ENCODE results near the gene OSBPL6. TPM values are rescaled to one million over a fixed set of nuclear protein-coding genes. Genes with fewer than 3 reads are reported as not detected.

The OSBPL6 gene
- total and polyA plus RNA-seq, 9 of the 15 experiments (the other 6 are each of a cell fraction or from before 2014, with no cell fraction given) = 3.4 to 12.7 (median 9.3) TPM

DNA sequence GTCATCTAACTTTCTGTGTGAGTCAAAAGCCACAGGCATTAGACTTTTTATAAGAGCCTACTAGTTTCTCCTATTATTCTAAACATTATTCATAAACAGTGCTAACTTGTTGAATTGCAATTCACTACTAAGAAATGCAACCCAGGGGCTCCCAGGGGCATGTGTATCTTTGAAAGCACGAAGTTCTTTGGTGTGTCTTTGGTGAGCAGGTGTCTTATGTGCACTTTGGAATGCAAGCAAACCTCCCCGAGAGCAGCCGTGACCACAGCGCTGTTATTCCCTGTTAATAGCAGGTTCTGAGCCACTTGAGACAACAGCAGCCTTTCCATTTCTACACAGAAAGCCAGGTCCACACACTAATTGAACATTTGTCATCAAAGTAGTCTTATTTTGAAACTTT, 133.2 kb downstream of the OSBPL6 start:
- Histone ChIP-seq H3K27me3 (ENCODE audit: control insufficient read depth in 2 of 2, insufficient read depth in 2 of 2, low read length in 2 of 2) (no peaks in the 10 kb centered on the region), H3K4me3 (no peak overlapping the region), H3K9me1 (ENCODE audit: control insufficient read depth, insufficient read depth, low read length) (no peaks in the 10 kb centered on the region), H3K79me2 (ENCODE audit: control insufficient read depth, insufficient read depth, low read length) (no peaks in the 10 kb centered on the region), H2AFZ (ENCODE audit: low read depth, low read length) (no peak overlapping the region), H3K4me2 (ENCODE audit: insufficient read depth, low read length) (no peak overlapping the region), H3K9me3 (replicated peaks; ENCODE audit: control insufficient read depth, insufficient read depth, low read depth, low read length) (no peaks in the 10 kb centered on the region), H3K9ac (ENCODE audit: insufficient read depth in 1 of 2, low read depth in 2 of 2, low read length in 2 of 2) (no peak overlapping the region), H3K27ac (ENCODE audit: extremely low read depth, low read depth, low read length) (no peak overlapping the region), H4K20me1 (replicated peaks; ENCODE audit: control insufficient read depth, insufficient read depth, low read length) (no peaks in the 10 kb centered on the region), H3K4me1 (replicated peaks in 1 of 2; ENCODE audit: control insufficient read depth in 2 of 2, insufficient read depth in 2 of 2, low read length in 2 of 2) (no peaks in the 10 kb centered on the region), H3K36me3 (ENCODE audit: control insufficient read depth, insufficient read depth, low read length) (no peaks in the 10 kb centered on the region)
- FAIRE-seq (no peak), DNase-seq (ENCODE audit: extremely low read depth in 1 of 4, low spot score in 3 of 4) (no peak), ATAC-seq (0 out of 3 replicates have a peak, but pooled peaks have one; percentile 28)
- WGBS (ENCODE audit: insufficient coverage, low coverage, missing lambda C conversion rate) = 25% methylated on average over 4 of the region's 4 CpGs
- ChIA-PET POLR2A (no interaction called here), CTCF (ENCODE audit: low intra/inter-chr PET ratio) (no interaction called here)
- intact Hi-C loops (cut with micrococcal nuclease) (no loop called here), in situ Hi-C loops (cut with MboI) (no loop called here)
- TF ChIP-seq SIN3A (IDR thresholded peaks at IDR 0.05; ENCODE audit: borderline replicate concordance in 2 of 2, control insufficient read depth in 1 of 2, low read depth in 2 of 2, low read length in 2 of 2) = no peak
- TF ChIP-seq, protein P1, sequence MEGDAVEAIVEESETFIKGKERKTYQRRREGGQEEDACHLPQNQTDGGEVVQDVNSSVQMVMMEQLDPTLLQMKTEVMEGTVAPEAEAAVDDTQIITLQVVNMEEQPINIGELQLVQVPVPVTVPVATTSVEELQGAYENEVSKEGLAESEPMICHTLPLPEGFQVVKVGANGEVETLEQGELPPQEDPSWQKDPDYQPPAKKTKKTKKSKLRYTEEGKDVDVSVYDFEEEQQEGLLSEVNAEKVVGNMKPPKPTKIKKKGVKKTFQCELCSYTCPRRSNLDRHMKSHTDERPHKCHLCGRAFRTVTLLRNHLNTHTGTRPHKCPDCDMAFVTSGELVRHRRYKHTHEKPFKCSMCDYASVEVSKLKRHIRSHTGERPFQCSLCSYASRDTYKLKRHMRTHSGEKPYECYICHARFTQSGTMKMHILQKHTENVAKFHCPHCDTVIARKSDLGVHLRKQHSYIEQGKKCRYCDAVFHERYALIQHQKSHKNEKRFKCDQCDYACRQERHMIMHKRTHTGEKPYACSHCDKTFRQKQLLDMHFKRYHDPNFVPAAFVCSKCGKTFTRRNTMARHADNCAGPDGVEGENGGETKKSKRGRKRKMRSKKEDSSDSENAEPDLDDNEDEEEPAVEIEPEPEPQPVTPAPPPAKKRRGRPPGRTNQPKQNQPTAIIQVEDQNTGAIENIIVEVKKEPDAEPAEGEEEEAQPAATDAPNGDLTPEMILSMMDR (IDR thresholded peaks at IDR 0.05 in 2 of 3, conservative IDR thresholded peaks at IDR 0.05 in 1 of 3; ENCODE audit: insufficient read depth in 2 of 3, low read depth in 1 of 3, low read length in 3 of 3) = 0 out of 6 replicates have a peak, but pooled peaks of 1 of the 3 experiments have one; percentile 1
- no TSS peak for BruUV-seq (replicated peaks)

DNA sequence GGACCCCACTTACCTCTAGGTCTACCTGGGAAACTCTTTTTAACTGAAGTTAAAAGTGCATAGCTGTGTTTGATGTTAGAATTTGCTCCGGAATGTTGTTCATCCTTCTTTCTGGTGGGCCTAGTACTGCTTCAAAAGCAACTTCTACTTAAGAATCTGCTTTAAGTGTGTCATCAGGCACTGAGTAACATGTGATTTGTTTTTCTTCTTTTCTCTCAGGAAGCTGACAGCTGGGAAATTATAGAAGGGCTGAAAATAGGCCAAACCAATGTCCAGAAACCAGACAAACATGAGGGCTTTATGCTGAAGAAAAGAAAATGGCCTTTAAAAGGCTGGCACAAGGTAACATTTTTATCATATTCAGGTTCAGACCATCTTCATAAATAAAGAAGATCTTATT, 133.7 kb downstream of the OSBPL6 start:
- Histone ChIP-seq H3K27ac (ENCODE audit: extremely low read depth, low read depth, low read length) (no peak overlapping the region), H3K4me3 (no peak overlapping the region), H3K36me3 (ENCODE audit: control insufficient read depth, insufficient read depth, low read length) (no peaks in the 10 kb centered on the region), H3K79me2 (ENCODE audit: control insufficient read depth, insufficient read depth, low read length) (no peaks in the 10 kb centered on the region), H3K4me1 (replicated peaks in 1 of 2; ENCODE audit: control insufficient read depth in 2 of 2, insufficient read depth in 2 of 2, low read length in 2 of 2) (no peaks in the 10 kb centered on the region), H3K27me3 (ENCODE audit: control insufficient read depth in 2 of 2, insufficient read depth in 2 of 2, low read length in 2 of 2) (no peaks in the 10 kb centered on the region), H3K9me1 (ENCODE audit: control insufficient read depth, insufficient read depth, low read length) (no peaks in the 10 kb centered on the region), H3K4me2 (ENCODE audit: insufficient read depth, low read length) (no peak overlapping the region), H2AFZ (ENCODE audit: low read depth, low read length) (no peak overlapping the region), H3K9me3 (replicated peaks; ENCODE audit: control insufficient read depth, insufficient read depth, low read depth, low read length) (no peaks in the 10 kb centered on the region), H3K9ac (ENCODE audit: insufficient read depth in 1 of 2, low read depth in 2 of 2, low read length in 2 of 2) (no peak overlapping the region), H4K20me1 (replicated peaks; ENCODE audit: control insufficient read depth, insufficient read depth, low read length) (no peaks in the 10 kb centered on the region)
- in situ Hi-C loops (cut with MboI) = no loop called here
- ATAC-seq (no peak), FAIRE-seq (no peak), DNase-seq (ENCODE audit: extremely low read depth in 1 of 4, low spot score in 3 of 4) (no peak)
- CTCF ChIA-PET (ENCODE audit: low intra/inter-chr PET ratio) = no interaction called here
- intact Hi-C loops (cut with micrococcal nuclease) = no loop called here
- POLR2A ChIA-PET = interaction anchor here (0.6 to 0.9 kb wide), 2 partner anchors 13 to 82 kb away, joined by 3 read pairs; no protein-coding TSS in a partner anchor
- 65% methylated on average over 1 of the region's 1 CpG for WGBS (ENCODE audit: insufficient coverage, low coverage, missing lambda C conversion rate)
- BruUV-seq (replicated peaks) = no TSS peak
- TF ChIP-seq, protein P2, sequence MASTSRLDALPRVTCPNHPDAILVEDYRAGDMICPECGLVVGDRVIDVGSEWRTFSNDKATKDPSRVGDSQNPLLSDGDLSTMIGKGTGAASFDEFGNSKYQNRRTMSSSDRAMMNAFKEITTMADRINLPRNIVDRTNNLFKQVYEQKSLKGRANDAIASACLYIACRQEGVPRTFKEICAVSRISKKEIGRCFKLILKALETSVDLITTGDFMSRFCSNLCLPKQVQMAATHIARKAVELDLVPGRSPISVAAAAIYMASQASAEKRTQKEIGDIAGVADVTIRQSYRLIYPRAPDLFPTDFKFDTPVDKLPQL (IDR thresholded peaks at IDR 0.05; ENCODE audit: extremely low read depth, insufficient read length) = no peak
- no peak for TF ChIP-seq SREBF2 (CRISPR knock-in tag; IDR thresholded peaks at IDR 0.05)
- TF ChIP-seq BCL6 (CRISPR knock-in tag; IDR thresholded peaks at IDR 0.05) = no peak
- no peak for TF ChIP-seq RNF2 (IDR thresholded peaks at IDR 0.05)
- TF ChIP-seq THAP12 (CRISPR knock-in tag; IDR thresholded peaks at IDR 0.05) = no peak
